Measurements from ENCODE around the gene ZSCAN32.

- TF ChIP-seq CTCF (IDR thresholded peaks at IDR 0.05; ENCODE audit: low read length) = no peak
- TF ChIP-seq EZH2 (IDR thresholded peaks at IDR 0.05; ENCODE audit: borderline replicate concordance, low read length) = no peak
Observed at GRCh38 chr16:3443108-3444031, 42.6 kb upstream of the ZSCAN32 start, which contains the start of the genes NAA60 and ZNF597.
